SKM-1 (cell line): ENCODE results near the gene ALOXE3.
"Not testable (repeated sequence)": the region's sequence is repeated elsewhere in the genome, so short reads cannot be mapped to it uniquely, and the experiment has no call there.

ENCODE experiments used
- DNase-seq: peaks from one replicate; lab custom pipeline; 2025; ENCODE audit not compliant: unreplicated experiment; lab: John Stamatoyannopoulos, UW

ALOXE3 gene

GRCh38 chr17:8073627-8074484, 44.5 kb downstream of the ALOXE3 start:
- DNase-seq = no peak

- DNase-seq = no peak
These were observed 45.4 kb downstream of the ALOXE3 start for GRCh38 chr17:8072729-8073461.

GRCh38 chr17:8072341-8072728, 46.0 kb downstream of the ALOXE3 start:
- no peak for DNase-seq

DNA sequence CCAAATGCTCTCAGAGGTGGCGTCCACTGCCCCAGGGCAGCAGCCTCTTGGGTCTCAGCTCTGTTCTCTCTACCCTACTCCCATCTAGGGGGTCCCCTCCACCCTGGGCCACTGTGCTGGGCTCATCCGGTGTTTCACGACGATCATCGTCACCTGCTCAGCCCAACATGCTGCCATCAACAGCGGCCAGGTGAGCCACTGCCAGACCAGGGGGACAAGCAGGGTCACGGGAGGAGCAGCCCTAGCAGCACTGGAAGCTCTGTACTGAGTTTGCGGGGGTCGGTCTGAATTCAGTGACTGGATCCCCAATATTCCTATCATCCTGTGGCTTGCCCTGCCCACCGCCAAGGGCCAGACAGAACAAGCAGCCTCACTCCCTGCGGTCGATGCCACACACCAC, 46.8 kb downstream of the ALOXE3 start:
- DNase-seq = no peak

GRCh38 chr17:8069587-8069860, 48.8 kb downstream of the ALOXE3 start:
- no peak for DNase-seq

DNA sequence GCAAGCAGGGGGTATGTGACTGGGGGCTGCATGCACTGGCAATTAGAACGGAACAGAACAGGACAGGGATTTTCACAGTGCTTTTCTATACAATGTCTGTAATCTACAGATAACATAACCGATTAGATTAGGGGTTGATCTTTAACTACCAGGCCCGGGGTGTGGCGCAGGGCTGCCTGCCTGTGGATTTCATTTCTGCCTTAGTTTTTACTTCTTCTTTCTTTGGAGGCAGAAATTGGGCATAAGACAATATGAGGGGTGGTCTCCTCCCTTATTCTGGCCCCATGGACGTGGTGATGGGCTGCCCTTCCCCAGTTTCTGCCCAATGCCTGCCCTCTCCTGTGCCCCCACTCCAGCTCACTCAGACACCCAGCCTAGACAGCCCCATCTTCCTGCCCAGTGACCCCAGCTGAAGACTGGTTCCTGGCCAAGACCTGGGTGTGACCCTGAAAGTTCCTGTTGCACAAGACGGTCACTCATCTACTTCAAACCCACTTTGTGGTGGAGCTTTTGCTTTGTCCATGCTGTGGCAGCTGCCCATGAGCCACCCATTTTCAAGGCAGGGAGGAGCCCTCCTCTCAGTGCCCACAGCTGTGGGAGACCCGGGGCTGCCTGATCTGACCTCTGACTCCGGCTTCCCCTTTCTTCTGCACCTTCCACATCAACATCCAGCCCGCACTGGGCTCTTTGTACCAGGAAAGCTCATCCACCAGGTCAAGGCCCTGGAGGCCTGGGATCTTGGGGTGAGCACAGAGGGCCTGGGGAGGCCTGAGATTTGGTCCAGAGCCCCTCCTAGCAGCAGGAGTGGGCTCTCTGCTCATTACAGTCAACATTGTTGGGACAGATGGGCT, 49.4 kb downstream of the ALOXE3 start:
- peak; percentile 22 for DNase-seq

DNA sequence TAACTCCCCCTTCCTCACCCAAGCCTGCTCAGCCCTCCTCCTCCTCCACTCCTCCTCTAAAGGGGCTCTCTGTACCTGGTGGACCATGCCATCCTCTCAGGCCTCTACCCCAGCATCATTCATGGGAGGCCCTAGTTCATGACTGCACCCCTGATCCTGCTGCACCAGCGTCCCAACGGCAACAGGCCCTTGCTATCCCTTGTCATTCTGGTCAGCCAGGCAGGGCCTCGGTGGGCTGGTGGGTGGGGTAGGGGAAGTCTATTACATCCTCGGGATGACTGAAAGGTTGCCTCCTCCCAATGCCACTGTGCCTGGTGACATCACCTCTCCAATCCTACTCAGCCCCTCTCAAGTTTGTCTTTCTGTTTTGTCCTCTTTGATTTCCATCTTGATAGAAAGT, 50.5 kb downstream of the ALOXE3 start:
- DNase-seq = no peak

DNA sequence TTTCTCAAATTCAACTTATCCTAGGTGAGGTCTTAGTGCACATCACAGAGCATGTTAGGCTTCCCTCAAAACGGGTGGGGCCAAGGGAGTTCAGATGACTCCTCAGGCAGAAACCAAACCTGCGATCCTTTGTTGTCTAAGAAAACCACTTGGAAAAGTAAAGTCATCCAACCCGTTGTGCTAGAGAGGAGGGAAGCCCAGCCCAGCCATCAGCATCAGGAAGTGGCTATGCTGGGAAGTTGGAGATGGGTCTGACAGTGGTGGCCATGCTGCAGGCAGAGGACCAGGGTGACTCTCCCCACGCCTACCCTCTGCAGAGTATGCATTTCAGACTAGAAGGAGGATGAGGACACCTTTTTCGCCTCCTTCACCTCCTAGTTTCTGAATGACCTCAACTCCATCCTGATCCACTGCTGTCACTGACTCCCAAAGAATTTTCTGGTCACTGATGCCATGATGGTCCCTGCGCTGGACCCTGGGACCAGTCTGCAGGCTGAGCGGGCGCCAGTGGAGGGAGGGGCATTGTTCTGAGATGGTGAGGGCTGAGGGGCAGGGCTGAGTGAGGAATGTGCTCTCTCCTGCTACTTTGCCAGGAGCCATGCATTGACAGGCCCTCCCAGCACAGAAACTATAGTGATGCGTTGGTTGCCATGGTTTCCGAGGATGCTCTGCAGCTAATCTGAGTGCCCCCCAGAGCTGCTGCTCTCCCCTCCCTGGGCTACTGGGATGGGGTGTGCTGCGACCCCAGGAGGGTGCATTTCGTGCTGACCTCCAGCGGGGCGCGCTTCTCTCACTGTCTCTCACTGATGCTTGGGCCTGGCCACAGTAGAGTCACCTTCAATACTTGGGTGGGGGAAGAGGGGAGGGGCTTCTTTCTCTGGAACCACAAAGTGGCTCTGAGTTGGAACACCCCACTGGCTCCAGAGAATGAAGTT, 51.2 kb downstream of the ALOXE3 start:
- no peak for DNase-seq

DNA sequence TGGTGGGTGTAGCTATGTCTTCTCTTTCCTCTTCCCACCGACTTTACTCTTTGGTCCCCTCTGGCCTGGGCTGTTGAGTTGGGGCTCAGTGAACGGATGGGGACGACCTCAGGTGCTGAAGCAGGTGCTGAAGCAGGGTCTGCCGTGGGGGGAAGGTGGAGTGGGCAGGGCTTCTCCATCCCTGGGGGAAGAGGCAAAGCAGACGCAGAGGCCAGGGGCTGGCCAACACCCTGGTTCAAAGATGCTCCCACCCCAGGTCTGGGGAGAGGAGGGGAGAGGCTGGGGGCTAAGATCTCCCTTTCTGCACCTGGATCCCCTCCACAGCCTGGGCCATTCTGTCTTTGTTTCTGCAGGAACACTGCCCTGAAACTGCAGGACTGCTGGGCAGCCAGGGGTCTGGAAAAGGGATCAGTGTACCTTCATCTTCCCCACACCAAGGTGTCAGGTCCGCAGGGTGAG, 53.7 kb downstream of the ALOXE3 start:
- no peak for DNase-seq

DNA sequence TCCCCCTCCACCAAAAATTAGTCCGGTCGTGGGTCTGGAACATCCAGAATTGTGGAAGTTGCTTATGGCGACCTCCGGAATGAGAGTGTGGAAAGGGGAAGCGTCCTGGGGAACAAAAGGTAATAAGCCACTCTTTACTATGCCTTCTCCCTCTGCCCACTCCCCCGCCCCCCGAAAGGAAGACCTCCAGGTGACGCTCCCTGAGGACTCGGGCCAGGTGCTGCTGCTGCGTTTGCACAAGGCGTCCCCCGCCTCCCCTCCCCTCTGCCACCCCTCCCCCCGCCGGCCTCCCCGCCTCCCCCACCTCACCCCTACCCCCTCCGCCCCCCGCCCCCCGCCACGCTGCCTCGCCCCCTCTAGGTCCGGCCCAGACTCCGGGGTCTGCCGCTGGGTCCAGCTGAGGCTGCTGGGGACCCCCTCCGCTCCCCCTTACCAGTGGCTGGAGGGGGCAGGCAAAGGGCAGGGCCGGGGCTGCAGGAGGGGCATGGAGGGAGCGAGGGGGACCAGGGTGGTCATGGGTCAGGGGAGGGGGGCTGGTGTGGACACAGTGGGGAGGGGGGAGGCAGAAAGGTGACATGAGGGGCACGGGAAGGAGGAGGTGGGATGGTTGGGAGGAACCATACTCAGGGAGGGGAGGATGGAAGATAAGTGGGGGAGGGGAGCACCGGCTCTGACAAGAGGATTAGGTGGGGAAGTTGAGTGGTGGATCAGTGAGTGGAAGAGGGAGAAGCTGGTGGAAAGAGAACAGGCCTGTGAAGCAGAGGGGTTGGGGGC, 54.4 kb downstream of the ALOXE3 start:
- no peak for DNase-seq

- no peak for DNase-seq
These were observed 55.4 kb downstream of the ALOXE3 start for GRCh38 chr17:8062807-8063483.

GRCh38 chr17:8062435-8062806, 55.9 kb downstream of the ALOXE3 start:
- no peak for DNase-seq

DNA sequence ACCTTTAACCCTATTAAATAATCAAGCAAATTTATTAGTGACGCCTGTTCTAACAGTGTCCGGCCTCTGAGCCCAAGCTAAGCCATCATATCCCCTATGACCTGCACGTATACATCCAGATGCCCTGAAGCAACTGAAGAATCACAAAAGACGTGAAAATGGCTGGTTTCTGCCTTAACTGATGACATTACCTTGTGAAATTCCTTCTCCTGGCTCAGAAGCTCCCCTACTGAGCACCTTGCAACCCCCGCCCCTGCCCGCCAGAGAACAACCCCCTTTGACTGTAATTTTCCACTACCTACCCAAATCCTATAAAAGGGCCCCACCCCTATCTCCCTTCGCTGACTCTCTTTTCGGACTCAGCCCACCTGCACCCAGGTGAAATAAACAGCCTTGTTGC, 56.5 kb downstream of the ALOXE3 start:
- not testable (repeated sequence) for DNase-seq

- DNase-seq = no peak
These were observed 58.0 kb downstream of the ALOXE3 start for GRCh38 chr17:8060274-8060673.

- DNase-seq = no peak
These were observed 59.2 kb downstream of the ALOXE3 start for GRCh38 chr17:8059131-8059530.

- peak; percentile 43 for DNase-seq
These were observed 60.6 kb downstream of the ALOXE3 start for GRCh38 chr17:8057691-8058114.

- DNase-seq = no peak
These were observed 61.2 kb downstream of the ALOXE3 start for GRCh38 chr17:8056976-8057625.

DNA sequence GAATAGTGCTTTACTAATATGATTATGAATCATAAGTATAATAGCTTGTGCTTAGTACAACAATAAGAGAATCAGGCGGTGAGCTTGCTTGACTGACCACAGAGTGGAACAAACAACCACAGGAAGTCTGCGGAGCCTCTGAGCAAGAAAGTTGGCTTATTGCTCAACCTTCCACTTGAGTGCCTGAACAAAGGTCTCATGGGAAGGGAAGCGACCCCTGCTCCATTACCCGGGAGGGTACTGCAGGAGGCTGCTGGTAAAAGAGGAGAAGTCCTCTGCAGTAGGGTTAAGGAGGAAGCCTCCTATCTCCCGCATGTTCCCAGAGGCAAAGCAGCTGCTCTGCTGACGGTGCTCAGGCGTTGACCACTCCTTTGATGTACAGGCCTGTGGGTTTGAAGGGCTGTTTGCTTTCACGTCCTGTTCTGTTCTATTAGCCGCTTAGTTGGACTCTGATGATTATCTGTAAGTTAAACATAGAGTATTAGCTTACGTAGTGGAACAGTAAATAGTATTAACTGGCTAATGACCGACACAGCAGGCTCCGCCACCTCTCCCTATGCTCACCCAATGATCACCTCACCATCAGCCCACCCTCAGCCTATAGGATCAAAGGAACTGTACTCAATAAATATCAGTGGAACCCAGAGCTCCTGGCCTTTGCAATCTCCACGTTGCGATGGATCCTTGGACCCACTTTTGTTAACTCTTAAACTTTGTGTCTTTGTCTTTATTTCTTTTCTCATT, 61.9 kb downstream of the ALOXE3 start:
- peak; percentile 36 for DNase-seq
